WERI-Rb-1 (cell line): ENCODE measurements around the gene MYO18B.

Experiments used
- DNase-seq: peaks from one replicate; pipeline ENCODE4 v3.0.0-alpha.2; 2020
- H3K27ac ChIP-seq: fragments of 250-450 bp; sonication (Bioruptor Pico); 2 replicates; pipeline ENCODE4 v1.5.1; 2020; ENCODE audit warnings: mild to moderate bottlenecking, moderate library complexity
- H3K27me3 ChIP-seq: fragments of 250-450 bp; sonication (Bioruptor Pico); 2 replicates; pipeline ENCODE4 v1.5.1; 2021; ENCODE audit warnings: mild to moderate bottlenecking, low read depth, moderate library complexity; ENCODE audit not compliant: insufficient read depth, severe bottlenecking
- H3K36me3 ChIP-seq: fragments of 250-450 bp; sonication (Bioruptor Pico); 2 replicates; pipeline ENCODE4 v1.5.1; 2020; ENCODE audit warnings: mild to moderate bottlenecking, moderate library complexity
- H3K4me3 ChIP-seq: 2 replicates; pipeline ENCODE4 v1.5.1; 2011; ENCODE audit warnings: low read depth, mild to moderate bottlenecking, control low read depth, low read length
- H3K9me3 ChIP-seq: fragments of 250-450 bp; sonication (Bioruptor Pico); 2 replicates; pipeline ENCODE4 v1.5.1; 2021; ENCODE audit warnings: mild to moderate bottlenecking, moderate library complexity; ENCODE audit not compliant: severe bottlenecking
- CTCF ChIP-seq: IDR thresholded peaks from 2 replicates; pipeline ENCODE4 v1.5.1; 2011; ENCODE audit warnings: low read depth, mild to moderate bottlenecking, control low read depth, inconsistent platforms, low read length

MYO18B gene

DNA sequence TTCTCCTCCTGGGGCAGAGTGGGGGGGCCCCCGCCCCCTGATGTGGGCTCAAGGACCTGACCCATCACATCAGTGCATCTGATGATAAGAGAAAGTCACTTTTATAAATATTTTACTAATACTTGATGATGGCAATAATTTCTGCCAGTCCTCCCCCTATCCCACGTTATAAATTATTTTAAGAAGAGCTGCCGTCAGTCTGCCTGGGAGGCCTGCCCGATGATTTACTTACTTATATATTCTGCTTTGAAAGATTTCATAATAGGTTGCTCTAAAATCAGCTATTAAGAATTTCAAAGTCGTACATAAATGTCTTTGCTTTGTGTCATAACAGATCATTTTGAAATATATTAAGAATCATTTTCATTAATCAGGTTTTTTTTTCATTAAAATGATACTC lies 58.8 kb downstream of the MYO18B start:
- no peak for DNase-seq
- TF ChIP-seq CTCF = no peak
- Histone ChIP-seq H3K27me3 (no peaks in the 10 kb centered on the region), H3K9me3 (no peaks in the 10 kb centered on the region), H3K36me3 (no peaks in the 10 kb centered on the region), H3K27ac (no peak overlapping the region), H3K4me3 (no peak overlapping the region)

- no peaks in the 10 kb centered on the region for H3K27me3 ChIP-seq
- H3K27ac ChIP-seq = no peak overlapping the region
- DNase-seq = no peak
- no peaks in the 10 kb centered on the region for H3K36me3 ChIP-seq
- no peaks in the 10 kb centered on the region for H3K9me3 ChIP-seq
- no peak overlapping the region for H3K4me3 ChIP-seq
- no peak for TF ChIP-seq CTCF
These were observed 60.0 kb downstream of the MYO18B start for GRCh38 chr22:25802018-25802417.

DNA sequence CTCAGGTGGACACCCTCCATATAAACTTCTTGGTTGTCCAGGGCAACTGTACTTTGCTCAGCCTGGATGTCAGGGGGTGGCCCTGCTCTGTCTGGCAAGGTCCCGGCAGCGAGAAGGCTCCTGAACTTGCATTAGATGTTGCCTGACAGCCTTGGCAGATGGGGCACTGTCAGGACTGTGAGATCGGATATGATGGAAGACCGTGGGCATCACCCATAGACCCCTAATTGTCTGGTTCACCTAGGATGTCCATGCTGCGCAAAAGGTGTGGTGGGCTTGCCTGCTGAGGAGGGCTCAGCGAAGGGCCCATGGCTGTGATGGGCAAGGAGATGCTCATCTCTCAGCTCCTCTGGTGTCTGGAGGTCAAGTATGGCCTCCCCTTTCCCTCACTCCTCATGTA lies 62.7 kb downstream of the MYO18B start:
- no peaks in the 10 kb centered on the region for H3K9me3 ChIP-seq
- H3K36me3 ChIP-seq = no peaks in the 10 kb centered on the region
- no peak for DNase-seq
- no peaks in the 10 kb centered on the region for H3K27me3 ChIP-seq
- no peak overlapping the region for H3K4me3 ChIP-seq
- no peak overlapping the region for H3K27ac ChIP-seq
- no peak for TF ChIP-seq CTCF

- TF ChIP-seq CTCF = no peak
- Histone ChIP-seq H3K4me3 (no peak overlapping the region), H3K9me3 (no peaks in the 10 kb centered on the region), H3K27ac (no peak overlapping the region), H3K27me3 (no peaks in the 10 kb centered on the region), H3K36me3 (no peaks in the 10 kb centered on the region)
- no peak for DNase-seq
These were observed 64.6 kb downstream of the MYO18B start for GRCh38 chr22:25806579-25806978.

DNA sequence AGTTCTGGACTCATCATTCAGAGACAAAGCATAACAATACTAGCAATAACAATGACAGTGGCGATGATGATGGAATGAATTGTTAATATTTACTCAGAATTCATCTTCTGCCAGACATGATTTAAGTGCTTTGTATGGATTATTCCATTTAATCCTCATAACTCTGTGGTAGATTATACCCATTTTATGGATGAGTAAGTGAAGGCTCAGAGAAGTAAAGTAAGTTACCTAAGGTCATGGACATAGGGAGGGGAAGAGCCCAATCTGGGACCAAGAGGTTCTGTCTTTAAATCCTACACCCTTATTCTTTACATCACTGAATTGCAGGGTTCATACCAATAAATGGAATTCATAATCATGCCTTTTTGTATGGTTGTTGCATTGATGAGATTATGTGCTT lies 72.7 kb downstream of the MYO18B start:
- H3K27ac ChIP-seq = no peak overlapping the region
- TF ChIP-seq CTCF = no peak
- H3K9me3 ChIP-seq = no peaks in the 10 kb centered on the region
- no peak for DNase-seq
- no peaks in the 10 kb centered on the region for H3K27me3 ChIP-seq
- H3K4me3 ChIP-seq = no peak overlapping the region
- H3K36me3 ChIP-seq = no peaks in the 10 kb centered on the region

DNA sequence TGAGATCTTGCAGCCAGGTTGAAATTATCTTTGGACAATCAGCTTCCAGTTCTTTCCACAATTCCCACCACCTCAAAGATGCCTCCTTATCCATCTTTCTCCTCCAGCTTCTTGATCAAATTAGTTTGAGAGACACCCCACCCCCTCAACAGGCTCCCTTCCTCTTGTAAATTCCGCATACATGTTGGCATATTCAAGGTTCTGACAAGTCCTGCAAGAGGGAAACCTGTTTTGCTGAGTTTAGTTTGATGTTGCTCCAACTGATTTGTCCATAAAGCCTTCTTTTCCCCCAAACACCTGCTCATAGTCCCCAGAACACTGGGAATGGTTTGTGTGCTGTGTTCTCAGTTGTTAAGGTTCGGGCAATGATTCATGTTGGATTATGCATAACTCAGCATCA lies 73.6 kb downstream of the MYO18B start:
- no peak for TF ChIP-seq CTCF
- Histone ChIP-seq H3K27ac (no peak overlapping the region), H3K36me3 (no peaks in the 10 kb centered on the region), H3K27me3 (no peaks in the 10 kb centered on the region), H3K4me3 (no peak overlapping the region), H3K9me3 (no peaks in the 10 kb centered on the region)
- DNase-seq = no peak
